Suprapubic skin (tissue), 4 donors: ENCODE data around the gene BICD1.

Experiments
- EP300 ChIP-seq: sonication (generic); formaldehyde crosslinking; IDR thresholded peaks from one replicate; pipeline ENCODE4 v1.6.1; 2017; ENCODE audit warnings: antibody characterized with exemption
- POLR2A ChIP-seq, 2 donors: fragments of 450-650 bp; IDR thresholded peaks; one replicate each; pipeline ENCODE4 v1.6.1; 2017; ENCODE audit warnings: antibody characterized with exemption in 2 of 2, mild to moderate bottlenecking in 2 of 2, moderate library complexity in 2 of 2
- POLR2AphosphoS5 ChIP-seq, 3 donors: sonication (generic); formaldehyde crosslinking; IDR thresholded peaks; one replicate each; pipeline ENCODE4 v1.6.1; 2017; ENCODE audit warnings: antibody characterized with exemption in 3 of 3
- TF ChIP-seq, protein P1 (sequence below), 2 donors: fragments of 200-600 bp in 1 of 2; fragments of 450-650 bp in 1 of 2; sonication (generic) in 1 of 2; IDR thresholded peaks; one replicate each; pipeline ENCODE4 v1.5.1; 2016 to 2019; ENCODE audit warnings: antibody characterized with exemption in 2 of 2, mild to moderate bottlenecking in 1 of 2, moderate library complexity in 1 of 2

DNA sequence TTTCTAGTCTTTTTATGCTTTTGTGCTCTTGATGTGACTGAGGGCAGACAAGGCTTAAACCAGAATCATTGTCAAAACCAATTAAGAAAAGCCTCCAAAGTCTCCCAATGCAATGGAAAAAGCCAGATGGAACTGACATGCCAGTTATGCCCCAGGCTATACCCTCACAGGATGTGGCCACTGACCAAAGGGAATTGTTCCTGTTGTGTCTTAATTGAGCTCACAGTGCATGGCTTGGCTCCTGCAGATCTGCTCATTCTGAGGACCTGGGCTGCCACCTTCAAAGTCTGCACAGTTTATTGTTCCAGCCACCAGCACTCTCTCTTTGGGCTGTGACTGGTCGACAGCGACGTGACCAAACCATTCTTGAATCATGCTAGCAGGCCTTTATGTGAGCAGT, 17.1 kb upstream of the BICD1 start:
- TF ChIP-seq, protein P1, sequence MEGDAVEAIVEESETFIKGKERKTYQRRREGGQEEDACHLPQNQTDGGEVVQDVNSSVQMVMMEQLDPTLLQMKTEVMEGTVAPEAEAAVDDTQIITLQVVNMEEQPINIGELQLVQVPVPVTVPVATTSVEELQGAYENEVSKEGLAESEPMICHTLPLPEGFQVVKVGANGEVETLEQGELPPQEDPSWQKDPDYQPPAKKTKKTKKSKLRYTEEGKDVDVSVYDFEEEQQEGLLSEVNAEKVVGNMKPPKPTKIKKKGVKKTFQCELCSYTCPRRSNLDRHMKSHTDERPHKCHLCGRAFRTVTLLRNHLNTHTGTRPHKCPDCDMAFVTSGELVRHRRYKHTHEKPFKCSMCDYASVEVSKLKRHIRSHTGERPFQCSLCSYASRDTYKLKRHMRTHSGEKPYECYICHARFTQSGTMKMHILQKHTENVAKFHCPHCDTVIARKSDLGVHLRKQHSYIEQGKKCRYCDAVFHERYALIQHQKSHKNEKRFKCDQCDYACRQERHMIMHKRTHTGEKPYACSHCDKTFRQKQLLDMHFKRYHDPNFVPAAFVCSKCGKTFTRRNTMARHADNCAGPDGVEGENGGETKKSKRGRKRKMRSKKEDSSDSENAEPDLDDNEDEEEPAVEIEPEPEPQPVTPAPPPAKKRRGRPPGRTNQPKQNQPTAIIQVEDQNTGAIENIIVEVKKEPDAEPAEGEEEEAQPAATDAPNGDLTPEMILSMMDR (IDR thresholded peaks at IDR 0.05): no peak
- no peak for TF ChIP-seq POLR2AphosphoS5 (IDR thresholded peaks at IDR 0.05)
- no peak for TF ChIP-seq POLR2A (IDR thresholded peaks at IDR 0.05)
- TF ChIP-seq EP300: no peak
